Activated naive CD4-positive, alpha-beta T cell (primary cell): ENCODE measurements around the gene IL10RB.

ENCODE experiments used
- DNase-seq, 4 experiments: peaks; one replicate each; lab custom pipeline; 2025; lab: John Stamatoyannopoulos, UW

Gene IL10RB

DNA sequence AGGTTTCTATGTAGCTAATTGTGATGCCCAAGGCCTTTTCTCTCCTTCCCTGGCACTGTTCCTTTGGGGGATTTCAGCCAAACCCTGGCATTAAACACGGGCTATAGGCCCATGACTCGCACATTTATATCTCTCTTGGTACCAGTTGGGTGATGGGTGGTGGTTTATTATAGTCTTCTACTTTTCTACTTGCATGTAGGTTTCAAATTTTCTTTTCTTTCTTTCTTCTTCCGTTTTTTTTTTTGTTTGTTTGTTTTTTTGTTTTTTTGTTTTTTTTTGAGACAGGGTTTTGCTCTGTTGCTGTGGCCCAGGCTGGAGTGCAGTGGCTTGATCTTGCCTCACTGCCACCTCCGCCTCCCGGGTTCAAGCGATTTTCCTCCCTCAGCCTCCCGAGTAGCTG is 1.1 kb downstream of the IL10RB start:
- no peak for DNase-seq

DNA sequence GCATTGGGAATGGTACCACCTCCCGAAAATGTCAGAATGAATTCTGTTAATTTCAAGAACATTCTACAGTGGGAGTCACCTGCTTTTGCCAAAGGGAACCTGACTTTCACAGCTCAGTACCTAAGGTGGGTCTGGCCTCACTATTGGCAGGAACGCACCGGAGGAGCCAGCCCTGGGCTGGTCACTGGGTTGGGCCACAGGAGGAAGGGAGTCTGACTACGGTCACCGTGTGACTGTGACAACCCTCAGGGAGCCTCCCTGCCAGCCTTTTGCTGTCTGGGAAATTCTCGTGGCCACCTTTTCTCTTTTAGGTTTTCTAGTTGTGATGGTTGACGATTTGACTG is 2.2 kb downstream of the IL10RB start:
- no peak for DNase-seq

DNA sequence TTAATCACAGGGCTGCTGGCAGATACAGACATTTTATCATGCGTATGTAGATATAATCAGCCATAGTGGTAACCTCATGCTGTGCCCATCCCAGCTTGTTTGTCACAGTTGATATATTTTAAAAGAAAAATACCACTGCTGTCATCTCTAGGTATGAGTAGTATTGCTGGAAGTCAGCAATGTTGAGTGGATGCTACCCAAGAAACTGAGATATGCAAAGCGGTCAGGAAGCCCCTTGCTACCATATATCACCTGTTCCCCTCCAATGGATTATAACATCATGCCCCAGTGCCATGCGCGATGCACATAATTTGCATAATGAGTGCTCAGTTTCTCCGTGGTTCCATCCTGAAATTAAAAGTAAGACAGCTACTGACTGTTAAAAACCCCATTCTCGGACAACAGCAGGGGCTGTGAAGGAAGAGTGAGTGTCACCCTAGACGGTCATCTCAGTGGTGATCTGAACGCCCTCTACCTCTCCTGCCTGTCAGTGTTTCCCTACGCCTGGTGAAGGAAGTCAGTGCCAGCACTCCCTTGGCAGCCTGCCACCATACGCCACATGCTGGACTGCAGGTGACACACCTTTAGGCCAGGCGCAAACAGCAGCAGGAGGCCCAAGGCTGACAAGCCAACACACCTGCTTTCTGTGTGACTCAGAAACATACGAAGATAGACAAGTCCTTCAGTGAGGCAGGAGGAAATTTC is 2.7 kb downstream of the IL10RB start:
- DNase-seq: peak in 1 of 4 experiments; percentile 6

DNA sequence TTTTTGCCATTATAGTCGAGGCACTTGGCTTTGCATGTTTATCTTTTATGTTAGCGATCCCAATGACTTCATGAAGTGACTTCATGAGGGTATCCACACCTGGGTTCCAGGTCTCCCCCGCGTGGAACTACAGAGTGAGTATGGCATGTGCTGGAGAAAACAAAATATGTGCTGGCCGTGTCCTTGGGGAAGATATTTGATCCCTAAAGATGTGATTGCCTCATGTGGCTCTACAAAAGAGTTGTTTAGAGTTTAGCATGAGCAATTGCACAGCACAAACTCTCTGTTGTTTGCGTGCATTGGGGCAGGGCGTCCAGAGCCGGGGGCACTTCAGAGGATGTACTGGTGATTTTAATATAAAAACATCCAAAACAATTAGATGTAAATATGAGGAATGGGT is 4.8 kb downstream of the IL10RB start:
- DNase-seq: no peak

DNA sequence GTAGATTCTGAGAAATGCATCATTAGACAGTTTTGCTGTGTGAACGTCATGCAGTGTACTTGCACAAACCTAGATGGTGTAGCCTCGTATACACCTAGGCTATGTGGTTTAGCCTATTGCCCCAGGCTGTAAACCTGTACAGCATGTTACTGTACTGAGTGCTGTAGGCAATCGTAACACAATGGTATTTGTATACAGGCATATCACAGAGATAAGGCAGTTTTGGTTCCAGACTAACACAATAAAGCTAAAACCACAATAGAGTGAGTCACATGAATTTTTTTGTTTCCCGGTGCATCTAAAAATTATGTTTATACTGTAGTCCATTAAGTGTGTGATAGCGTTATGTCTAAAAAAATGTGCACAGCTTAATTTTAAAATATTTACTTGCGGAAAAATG is 6.9 kb downstream of the IL10RB start:
- no peak for DNase-seq

DNA sequence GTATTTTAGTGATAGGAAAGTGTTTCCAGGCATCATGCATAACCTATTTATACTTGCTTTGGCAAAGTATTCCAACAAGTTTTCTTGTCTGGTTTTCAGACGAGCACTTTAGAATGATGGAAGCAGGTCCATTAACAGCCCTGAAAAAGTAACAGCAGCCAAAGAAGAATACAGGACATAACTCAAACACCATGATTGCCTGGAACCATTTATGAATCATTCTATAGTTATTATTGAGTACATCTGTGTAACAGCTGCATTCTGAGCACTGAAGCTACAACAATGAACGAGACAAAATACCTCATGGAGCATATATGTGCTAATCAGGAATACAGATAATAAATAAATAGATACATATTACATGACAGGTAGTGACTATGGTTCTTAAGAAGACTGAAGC is 12.6 kb downstream of the IL10RB start:
- DNase-seq: no peak

DNA sequence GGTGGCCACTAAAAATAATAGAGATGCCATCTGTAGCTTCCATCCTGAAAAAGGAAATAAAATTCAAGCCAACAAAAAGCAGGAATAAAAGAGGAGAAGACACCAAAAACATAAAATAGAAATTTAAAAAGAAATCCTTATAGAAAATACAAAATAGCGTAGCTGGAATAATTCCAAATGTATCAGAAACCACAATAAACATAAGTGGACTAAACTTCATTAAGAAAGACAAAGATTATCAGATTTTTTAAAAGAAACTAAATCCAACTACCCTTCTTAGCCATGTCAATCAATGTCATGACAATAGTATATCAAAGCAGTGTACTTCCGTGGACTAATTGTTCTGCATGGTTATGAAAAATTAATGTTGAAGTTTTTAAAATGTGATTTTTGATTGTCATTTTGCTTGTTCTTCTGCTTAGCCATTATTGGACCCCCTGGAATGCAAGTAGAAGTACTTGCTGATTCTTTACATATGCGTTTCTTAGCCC is 13.2 kb downstream of the IL10RB start:
- no peak for DNase-seq

DNA sequence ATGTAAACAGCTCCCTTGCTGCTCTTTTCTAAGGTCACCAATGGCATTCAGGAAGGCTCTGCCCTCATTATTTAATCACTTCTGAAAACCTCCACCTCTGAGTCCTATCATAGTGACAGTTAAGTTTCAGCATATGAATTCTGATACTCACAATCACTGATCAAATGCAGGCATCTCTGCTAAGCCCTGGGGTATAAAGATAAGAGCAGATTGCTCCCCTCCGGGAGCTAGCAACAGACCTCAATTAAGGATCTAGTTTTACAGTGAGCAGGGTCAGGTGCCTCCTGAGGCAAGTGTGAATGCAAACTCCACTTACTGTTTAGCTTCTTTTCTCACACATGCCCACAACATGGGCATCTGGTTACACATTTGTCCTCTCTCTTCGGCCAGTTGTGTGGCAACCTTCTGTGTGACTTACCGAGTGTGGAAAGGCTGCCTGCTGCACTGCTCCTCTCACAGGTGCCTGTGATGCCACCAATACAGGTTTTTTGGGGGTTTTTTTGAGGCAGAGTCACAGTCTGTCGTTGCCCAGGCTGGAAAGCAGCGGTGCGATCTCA is 15.0 kb downstream of the IL10RB start:
- DNase-seq: no peak

DNA sequence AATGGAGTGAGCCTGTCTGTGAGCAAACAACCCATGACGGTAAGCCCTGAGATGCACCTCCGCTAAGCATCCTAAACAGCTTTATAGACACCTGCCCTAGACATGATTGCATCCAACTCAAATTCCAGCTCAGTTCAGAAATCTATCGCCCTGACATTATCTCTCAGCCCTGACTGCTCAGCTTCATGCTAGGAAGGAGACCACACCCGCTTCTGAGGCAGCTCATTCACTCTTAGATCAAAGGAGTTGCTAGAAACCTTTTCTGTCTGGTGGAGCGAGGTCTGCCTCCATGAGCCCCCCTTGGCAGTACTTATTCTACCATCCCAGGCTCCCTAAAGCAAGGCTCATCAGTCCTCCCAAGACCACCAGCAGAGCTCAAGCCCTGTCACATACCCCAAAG is 17.0 kb downstream of the IL10RB start:
- no peak for DNase-seq

DNA sequence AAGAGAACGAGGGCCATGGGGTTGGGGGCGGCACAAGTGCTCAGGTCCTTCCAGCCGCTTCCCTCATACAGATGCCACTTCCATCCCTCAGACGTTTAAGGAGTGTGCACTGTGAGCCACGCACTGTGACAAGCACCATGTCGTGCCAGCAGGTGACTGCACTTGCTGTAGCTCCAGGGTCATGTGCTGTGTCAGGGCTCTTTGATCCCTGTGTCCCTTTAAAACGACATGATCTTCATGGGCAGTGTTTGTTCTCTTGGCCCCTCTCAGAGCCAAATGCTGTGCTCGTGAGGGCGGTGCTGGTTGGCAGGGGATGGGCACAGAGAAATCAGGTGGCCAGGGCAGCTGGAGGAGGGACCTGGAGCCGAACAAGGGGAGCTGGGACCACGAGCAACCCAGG is 19.9 kb downstream of the IL10RB start:
- no peak for DNase-seq

DNA sequence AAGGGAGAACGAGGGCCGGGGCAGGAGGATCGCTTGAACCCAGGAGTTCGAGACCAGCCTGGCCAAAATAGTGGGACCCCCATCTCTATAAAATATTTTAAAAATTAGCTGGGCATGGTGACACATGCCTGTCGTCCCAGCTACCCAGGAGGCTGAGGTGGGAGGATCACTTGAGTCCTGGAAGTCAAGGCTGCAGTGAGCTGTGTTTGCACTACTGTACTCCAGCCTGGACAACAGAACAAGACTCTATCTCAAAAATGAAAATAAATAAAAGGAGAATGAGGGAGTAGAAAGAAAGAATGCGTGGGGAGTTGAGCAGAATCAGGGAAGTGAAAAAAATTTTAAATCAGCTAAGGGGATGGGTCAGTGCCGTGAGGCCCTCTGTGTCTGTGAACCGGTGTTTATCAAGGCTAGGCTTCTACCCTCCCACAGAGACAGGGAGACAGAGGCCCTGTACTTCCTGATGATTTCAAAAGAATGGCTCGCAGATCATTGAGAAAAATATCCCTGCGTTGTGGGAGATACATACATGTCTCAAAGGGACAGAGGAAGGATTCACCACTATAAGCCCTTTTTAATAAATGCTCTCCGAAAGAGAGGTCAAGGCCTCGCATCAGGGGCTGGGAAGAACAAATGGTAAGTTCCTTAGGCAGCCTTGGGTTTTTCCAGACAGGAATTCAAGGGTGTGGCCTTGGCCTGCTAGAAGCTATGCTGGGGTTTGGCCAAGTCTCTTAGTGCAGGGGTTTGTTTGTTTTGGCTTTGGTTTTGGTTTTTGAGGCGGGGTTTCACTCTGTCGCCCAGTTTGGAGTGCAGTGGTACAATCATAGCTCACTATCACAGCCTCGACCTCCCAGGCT is 20.7 kb downstream of the IL10RB start:
- no peak for DNase-seq

DNA sequence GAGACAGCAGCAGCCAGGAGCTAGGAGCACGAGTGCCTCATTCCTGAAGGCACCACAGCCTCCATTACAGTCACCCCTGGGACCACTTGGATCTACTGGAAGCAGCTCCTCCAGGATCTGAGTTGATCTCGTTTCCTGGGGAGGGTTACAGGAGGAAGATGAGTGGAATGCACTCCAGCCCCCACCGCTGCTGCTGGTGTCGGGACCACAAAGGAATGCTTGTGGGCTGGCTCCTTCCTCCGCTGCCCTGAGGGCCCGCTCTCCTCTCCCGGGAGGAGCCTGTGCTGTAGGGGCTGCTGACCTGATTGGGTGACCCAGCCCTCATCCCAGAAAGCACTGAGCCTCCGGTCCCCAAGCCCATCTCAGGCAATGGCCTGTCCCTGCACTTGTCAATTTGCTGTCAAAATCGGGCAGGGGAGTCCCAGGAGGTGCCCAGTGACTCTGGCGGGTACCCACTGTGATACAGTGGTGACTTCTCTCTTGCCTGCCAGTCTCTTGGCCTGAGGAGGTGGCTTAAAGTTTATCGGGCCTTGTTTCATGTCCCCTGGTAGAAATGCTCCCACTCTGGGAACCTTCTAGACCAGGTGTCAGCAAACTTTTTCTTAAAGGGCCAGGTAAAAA is 23.1 kb downstream of the IL10RB start:
- DNase-seq: no peak

DNA sequence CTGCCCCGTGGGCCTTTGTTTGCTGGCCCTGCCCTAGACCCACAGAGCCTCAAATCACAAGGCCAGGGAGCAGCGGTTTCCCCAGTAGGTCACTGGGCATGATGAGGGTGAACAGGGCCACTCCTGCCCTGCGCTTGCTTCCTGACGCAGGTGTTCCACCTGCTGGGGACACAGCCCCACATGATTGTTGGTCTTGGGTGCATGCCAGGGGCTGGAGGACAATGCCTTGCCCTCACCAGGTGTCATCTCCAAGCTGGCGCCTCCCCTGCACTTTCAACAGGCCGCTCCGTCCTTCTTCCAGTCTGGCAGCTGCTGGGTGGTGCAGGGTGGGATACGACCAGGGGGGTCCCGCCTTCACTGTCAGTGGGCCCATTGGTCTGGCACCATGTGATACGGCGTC is 24.3 kb downstream of the IL10RB start:
- no peak for DNase-seq

DNA sequence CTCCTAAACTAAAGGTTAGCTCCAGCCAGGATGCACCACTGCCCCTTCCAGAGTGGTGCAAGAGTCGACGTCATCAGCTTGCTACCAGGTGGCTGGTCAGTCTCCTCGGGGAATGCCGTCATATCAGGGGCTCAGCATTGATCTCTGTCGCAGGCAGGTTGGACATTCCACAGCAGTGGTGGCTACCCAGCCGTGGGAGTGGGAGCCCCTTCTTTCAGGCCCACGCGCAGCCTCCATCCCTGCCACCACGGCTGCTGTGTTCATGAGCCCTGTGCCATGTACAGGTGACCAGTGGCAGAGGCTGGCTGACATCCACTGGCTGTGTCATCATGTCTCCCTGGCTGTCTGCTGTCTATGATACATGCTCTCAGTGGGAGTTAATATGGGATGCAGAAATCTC is 25.5 kb downstream of the IL10RB start:
- DNase-seq: no peak

DNA sequence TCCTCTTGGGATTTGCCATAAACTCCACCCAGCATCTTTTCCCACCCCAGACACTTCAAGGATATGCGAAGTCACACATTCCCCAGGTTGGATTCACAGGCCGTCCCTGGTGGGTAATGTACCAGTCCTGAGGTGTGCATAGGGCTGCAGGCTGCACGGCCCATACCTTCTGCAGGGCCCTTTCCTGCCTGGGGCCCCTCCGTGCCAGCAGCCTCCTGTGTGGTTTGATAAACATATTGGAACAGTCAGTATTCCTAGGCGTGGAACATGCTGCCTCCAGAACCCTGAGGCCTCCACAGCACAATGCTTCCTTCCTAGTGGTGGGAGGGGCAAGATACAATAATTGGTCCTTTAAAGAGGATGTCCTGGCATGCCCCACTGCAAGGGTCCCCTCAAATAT is 26.6 kb downstream of the IL10RB start:
- no peak for DNase-seq

DNA sequence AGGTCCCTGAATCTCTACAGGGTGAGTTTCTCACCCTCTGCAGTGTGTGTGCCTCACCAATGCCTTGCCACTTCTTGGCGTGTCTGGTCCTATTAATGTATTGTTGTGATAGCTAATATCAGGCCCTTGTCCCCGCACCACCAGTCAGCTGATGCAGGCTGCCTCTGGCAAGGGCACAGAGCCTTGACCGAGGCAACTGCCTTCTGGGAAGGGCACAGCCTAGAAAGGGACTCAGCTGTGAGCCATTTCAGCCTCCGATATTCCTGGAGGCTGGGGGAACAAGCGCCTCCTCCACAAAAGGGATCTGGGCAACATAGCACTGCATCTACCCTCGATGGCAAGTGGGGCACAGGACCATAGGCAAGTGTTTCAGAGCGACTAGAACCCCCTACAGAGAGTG is 27.0 kb downstream of the IL10RB start:
- no peak for DNase-seq

DNA sequence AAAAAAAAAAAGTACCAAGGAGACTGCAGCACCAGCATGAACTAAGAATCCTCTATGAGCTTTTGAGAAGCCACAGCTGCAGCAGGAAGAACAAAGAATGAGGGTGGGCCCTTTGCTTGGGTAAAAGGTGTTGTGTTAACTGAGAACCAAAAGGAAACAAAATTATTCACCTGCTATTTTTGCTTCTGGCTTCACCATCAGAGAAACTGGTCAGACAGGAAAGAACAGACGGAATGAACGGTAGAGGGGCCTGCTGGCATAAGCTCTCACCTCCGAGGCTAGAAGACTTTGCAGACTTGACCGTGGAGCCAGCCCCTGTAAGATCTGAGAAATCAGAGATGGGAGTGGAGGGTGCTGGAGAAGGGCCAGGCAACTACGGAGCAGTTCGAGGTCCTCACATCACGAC is 27.6 kb downstream of the IL10RB start:
- no peak for DNase-seq

DNA sequence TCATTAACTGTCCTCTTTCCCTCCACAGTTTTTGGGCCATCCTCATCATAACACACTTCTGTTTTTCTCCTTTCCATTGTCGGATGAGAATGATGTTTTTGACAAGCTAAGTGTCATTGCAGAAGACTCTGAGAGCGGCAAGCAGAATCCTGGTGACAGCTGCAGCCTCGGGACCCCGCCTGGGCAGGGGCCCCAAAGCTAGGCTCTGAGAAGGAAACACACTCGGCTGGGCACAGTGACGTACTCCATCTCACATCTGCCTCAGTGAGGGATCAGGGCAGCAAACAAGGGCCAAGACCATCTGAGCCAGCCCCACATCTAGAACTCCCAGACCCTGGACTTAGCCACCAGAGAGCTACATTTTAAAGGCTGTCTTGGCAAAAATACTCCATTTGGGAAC is 30.0 kb downstream of the IL10RB start:
- DNase-seq: no peak

DNA sequence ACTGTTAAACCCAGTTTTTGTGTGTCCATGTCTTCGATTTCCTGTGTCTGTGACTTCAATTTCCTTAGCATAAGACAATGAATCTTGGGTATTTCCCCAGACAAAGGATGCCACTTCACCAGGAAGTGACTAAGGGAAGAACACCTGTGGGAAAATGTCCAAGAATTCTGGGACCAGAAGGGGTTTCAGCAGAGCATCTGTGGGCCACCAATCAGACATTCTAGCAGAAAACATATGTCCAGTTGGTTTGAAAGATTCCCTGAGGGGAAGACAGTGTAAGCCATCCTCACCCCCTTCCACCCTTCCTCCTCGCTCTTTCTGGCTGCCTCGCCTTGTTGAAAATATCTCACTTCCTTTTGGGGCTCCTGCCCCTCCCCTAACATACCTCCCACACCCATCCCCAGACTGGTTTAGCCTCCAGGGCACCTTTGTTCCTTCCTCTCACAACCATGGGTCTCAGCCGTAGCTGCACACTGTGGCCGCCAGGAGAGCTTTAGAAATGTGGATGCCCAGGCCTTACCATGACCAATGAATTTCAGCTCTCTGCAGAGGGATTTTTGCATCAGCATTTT is 33.1 kb downstream of the IL10RB start:
- DNase-seq: peak in 1 of 4 experiments; percentile 10

DNA sequence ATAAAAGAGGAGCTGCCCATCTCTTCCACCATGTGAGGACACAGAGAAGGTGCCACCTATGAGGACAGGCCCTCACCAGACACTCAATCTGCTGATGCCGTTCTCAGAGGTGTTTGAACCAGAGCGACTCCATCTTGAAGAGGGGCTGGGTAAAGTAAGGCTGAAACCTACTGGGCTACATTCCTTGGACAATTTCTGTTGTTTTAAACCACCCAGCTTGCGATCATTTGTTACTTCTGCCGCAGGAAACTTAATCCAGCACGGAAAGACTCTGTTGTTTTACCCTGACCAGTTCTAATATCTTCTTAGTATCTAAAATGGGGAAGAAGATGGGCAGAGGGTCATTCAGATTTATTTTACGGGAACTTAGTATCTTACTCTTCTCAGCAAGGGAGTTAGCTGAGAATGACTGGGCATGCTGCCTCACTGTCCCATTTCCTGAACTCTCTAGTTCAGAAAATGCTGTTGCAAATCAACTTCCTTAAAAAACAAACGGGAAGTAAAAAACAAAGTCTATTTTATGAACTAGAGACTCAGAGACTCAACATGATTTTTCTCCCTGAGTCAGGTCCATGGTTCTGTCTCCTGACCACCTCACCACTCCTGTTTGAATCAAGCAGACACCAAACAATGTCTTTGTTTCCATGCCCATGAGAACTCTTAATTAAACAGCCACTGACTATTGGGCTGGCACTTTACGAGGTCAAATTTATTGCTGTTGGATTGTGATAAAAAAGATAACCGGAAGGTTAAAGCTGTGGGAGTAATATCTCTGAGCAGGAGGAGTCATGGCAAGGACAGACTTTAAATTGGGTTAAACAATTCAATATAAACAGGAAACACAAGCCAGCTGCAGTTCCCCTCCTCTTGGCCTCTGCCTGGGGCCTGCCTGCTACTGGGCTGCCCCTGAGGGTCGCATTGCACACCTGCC is 34.8 kb downstream of the IL10RB start:
- no peak for DNase-seq

DNA sequence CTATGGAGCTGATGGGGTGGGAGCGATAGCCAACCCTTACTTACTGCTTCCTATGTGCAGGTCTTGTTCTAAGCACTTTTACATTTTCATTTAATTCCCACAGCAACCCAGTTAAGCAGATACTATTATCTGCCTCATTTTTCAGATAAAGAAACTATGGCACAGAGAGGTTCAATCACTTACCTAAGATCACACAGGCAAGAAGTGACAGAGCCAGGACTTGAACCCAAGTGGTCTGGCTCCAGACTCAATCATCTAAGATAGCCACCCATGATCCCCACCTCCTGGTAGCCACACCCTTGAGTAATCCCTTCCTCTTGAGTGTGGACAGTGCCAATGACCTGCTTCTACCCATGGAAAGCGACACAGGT is 35.5 kb downstream of the IL10RB start:
- DNase-seq: no peak
